ENCODE results near the gene DTX4.

GRCh38 chr11:59212744-59213631, 41.1 kb downstream of the DTX4 start, which contains the start of gene MPEG1:
- no peak for TF ChIP-seq CTCF (IDR thresholded peaks at IDR 0.05)
- no peak for TF ChIP-seq EP300 (IDR thresholded peaks at IDR 0.05)

All from upper lobe of left lung (tissue), 4 donors.